ENCODE measurements around the gene PGBD5.

Gene PGBD5

DNA sequence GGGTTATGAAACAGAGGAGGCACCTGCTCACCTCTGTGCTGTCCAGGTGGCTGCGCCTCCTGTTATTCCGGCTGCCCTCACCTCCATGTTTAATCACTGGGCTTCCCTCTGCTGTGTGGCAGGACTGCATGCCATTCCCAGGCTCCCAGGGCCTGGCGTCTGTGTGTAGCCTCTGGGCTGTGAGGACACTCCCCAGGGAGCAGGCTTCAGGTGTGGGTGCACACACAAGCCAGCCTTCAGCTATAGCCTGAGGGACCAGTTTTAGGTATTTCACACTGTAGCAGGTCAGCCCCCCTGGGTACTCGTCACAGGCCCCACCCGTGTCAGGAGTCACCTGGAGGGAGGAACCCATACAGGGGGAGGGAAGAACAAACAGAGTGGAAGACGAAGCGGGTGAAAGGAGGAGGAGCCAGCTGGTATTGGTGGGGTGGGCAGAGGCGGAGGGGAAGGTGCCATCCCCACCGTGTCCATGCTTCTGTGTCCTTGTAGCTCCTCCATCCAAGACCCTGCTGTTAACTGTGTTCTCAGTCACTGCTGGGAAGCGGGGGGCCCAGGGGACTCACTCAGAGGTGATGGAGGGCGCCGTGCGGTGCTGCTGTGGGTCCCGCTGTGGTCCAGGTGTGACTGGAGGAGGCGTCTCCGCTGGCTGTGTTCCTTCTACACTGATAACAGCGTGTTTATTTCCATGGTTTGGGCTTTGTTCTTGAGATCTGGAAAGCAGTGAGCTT, 158.6 kb downstream of the PGBD5 start:
- no peaks in the 10 kb centered on the region for H3K9me3 ChIP-seq
- no peak overlapping the region for H3K27ac ChIP-seq
- peaks cover 79% of the 10 kb centered on the region for H3K36me3 ChIP-seq
- TF ChIP-seq, protein P1, sequence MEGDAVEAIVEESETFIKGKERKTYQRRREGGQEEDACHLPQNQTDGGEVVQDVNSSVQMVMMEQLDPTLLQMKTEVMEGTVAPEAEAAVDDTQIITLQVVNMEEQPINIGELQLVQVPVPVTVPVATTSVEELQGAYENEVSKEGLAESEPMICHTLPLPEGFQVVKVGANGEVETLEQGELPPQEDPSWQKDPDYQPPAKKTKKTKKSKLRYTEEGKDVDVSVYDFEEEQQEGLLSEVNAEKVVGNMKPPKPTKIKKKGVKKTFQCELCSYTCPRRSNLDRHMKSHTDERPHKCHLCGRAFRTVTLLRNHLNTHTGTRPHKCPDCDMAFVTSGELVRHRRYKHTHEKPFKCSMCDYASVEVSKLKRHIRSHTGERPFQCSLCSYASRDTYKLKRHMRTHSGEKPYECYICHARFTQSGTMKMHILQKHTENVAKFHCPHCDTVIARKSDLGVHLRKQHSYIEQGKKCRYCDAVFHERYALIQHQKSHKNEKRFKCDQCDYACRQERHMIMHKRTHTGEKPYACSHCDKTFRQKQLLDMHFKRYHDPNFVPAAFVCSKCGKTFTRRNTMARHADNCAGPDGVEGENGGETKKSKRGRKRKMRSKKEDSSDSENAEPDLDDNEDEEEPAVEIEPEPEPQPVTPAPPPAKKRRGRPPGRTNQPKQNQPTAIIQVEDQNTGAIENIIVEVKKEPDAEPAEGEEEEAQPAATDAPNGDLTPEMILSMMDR (IDR thresholded peaks at IDR 0.05) = no peak
- H3K27me3 ChIP-seq = no peaks in the 10 kb centered on the region
- H3K4me1 ChIP-seq (ENCODE audit: control insufficient read depth in 1 of 2, insufficient read depth in 1 of 2, low read depth in 1 of 2, low read length in 1 of 2) = peaks cover 0 to 8% of the 10 kb centered on the region in 2 experiments
- no peak overlapping the region for H3K4me3 ChIP-seq (ENCODE audit: low read depth in 1 of 2, low read length in 1 of 2)

DNA sequence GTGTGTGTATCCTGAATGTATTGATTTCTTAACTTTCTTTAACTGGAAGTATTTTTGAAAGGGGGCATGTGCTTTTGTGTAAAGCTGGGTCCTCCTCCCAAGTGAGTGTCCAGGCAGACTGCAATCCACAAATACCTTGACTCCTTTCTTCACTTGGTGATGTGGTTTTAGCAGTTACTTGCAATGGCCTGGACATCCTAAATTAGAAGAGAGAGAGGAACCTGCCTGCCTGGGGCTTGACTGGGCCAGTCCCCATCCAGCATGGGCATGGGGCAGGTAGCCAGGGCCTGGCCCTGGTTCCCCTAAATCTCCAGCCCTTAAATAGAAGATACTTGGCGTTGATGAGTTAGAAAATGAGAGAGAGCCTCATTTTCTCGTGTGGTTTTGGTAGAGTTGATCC, 159.7 kb downstream of the PGBD5 start:
- TF ChIP-seq, protein P1 (IDR thresholded peaks at IDR 0.05) = no peak
- H3K4me3 ChIP-seq (ENCODE audit: low read depth in 1 of 2, low read length in 1 of 2) = no peak overlapping the region
- H3K36me3 ChIP-seq = peaks cover 78% of the 10 kb centered on the region
- no peak overlapping the region for H3K27ac ChIP-seq
- H3K9me3 ChIP-seq = no peaks in the 10 kb centered on the region
- H3K4me1 ChIP-seq (ENCODE audit: control insufficient read depth in 1 of 2, insufficient read depth in 1 of 2, low read depth in 1 of 2, low read length in 1 of 2) = peaks cover 0 to 8% of the 10 kb centered on the region in 2 experiments
- H3K27me3 ChIP-seq = no peaks in the 10 kb centered on the region

DNA sequence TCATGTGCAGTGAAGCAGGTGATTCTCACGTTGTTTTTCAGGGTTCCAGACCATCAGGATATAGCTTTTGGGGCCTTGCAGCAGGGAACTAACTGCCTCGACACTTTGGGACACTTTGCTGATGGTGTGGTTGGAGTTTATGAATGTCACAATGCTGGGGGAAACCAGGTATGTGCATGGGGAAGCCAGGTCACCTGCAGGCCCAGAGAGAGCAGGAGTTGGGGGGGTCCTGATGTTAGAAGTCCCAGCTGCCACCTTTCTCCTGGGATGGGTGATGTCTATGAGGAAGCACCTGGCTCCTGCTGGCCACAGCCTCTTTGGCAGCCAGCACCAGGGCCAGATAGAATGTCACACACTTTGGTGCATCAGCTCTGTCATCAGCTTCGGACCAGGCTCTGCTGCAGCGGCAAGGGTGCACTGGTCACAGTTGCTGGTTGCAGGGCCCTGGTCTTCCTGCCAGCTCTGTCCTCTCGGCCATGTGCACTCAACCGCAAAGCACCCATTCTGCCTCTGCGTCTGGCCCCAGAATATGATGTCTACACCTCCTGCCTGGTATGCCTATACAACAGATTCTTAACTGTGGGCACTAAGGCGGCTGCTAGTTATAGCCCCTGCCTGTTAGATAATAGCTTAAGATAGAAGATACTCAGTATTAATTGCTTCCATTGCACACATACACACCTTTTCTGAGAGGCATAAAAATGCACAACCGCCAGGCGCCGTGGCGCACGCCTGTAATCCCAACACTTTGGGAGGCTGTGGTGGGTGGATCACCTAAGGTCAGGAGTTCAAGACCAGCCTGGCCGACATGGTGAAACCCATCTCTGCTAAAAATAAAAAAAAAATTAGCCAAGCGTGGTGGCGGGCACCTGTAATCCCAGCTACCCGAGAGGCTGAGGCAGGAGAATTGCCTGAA, 160.7 kb downstream of the PGBD5 start:
- Histone ChIP-seq H3K4me3 (ENCODE audit: low read depth in 1 of 2, low read length in 1 of 2) (no peak overlapping the region), H3K27me3 (no peaks in the 10 kb centered on the region), H3K9me3 (no peaks in the 10 kb centered on the region), H3K4me1 (ENCODE audit: control insufficient read depth in 1 of 2, insufficient read depth in 1 of 2, low read depth in 1 of 2, low read length in 1 of 2) (peaks cover 0 to 3% of the 10 kb centered on the region in 2 experiments), H3K36me3 (peaks cover 71% of the 10 kb centered on the region), H3K27ac (no peak overlapping the region)
- TF ChIP-seq, protein P1 (IDR thresholded peaks at IDR 0.05) = no peak

All from neutrophil (primary cell).